IPS-15b (cell line): Measurements from ENCODE around the gene NHLRC2.
"Not testable (repeated sequence)": the region's sequence is repeated elsewhere in the genome, so short reads cannot be mapped to it uniquely, and the experiment has no call there.

Source experiments
- H3K27me3 ChIP-seq: one replicate; pipeline ENCODE4 v1.6.1; 2013; ENCODE audit warnings: low read length; ENCODE audit not compliant: control insufficient read depth, insufficient read depth
- H3K36me3 ChIP-seq: one replicate; pipeline ENCODE4 v1.6.1; 2013; ENCODE audit warnings: low read length; ENCODE audit not compliant: control insufficient read depth, insufficient read depth
- H3K4me1 ChIP-seq: one replicate; pipeline ENCODE4 v1.6.1; 2013; ENCODE audit warnings: mild to moderate bottlenecking, low read length; ENCODE audit not compliant: control insufficient read depth, insufficient read depth
- H3K4me3 ChIP-seq: one replicate; pipeline ENCODE4 v1.5.1; 2013; ENCODE audit warnings: low read depth, low read length
- H3K9ac ChIP-seq: one replicate; pipeline ENCODE4 v1.6.1; 2013; ENCODE audit warnings: low read depth, mild to moderate bottlenecking, low read length
- H3K9me3 ChIP-seq: one replicate; pipeline ENCODE4 v1.6.1; 2013; ENCODE audit warnings: mild to moderate bottlenecking, low read length; ENCODE audit not compliant: control insufficient read depth, insufficient read depth

The NHLRC2 gene

DNA sequence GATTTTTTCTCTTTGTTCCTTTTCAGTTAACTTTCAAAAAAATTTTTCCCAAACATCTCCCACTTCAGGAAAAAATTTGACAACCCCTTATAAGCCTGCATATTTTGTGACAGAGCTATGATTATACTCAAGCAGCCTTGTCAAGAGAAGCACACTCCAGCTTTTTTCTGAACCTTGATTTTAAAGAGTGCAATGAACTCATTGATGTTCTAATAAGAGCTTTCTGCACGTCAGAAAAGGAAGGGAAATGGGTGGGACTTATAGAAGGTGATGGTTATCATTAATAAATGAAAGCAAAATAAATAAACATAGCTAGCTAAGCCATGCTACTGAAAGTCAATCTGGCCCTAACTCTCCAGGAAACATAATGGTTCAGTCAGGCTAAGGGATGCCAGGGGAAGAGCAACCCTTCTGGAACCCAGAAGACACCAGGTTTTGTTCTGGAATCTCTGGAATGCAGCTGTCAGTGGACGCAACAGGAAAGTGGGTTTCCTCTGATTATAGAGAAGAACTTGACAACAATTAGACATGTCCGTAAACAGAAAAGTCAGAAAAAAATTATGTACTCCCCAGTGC is 76.1 kb downstream of the NHLRC2 start:
- H3K9me3 ChIP-seq: no peaks in the 10 kb centered on the region
- no peaks in the 10 kb centered on the region for H3K27me3 ChIP-seq

DNA sequence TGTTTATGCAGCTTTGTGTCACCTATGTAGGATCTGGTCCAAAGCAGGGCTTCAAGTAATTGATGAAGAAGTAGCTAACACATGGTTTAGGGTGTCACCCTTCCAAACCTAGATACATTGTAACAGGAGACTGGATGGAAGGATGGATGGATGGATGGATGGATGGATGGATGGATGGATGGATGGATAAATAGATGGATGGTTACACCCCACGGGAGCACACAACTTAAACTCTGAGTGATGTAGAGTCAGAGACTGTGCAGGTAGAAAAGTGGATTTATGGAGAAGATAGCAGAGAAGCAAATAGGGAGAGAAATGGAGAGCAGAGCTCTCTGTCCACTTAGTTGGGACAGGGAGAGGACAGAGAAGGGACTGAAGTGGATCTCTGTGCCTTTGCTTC is 78.4 kb downstream of the NHLRC2 start:
- Histone ChIP-seq H3K36me3 (no peaks in the 10 kb centered on the region), H3K4me1 (no peaks in the 10 kb centered on the region), H3K4me3 (no peak overlapping the region), H3K9ac (no peak overlapping the region), H3K9me3 (no peaks in the 10 kb centered on the region), H3K27me3 (no peaks in the 10 kb centered on the region)

More for the DNA sequence above, 76.1 kb downstream of the NHLRC2 start:
- Histone ChIP-seq H3K36me3 (no peaks in the 10 kb centered on the region), H3K4me1 (no peaks in the 10 kb centered on the region), H3K9ac (no peak overlapping the region), H3K4me3 (no peak overlapping the region)

DNA sequence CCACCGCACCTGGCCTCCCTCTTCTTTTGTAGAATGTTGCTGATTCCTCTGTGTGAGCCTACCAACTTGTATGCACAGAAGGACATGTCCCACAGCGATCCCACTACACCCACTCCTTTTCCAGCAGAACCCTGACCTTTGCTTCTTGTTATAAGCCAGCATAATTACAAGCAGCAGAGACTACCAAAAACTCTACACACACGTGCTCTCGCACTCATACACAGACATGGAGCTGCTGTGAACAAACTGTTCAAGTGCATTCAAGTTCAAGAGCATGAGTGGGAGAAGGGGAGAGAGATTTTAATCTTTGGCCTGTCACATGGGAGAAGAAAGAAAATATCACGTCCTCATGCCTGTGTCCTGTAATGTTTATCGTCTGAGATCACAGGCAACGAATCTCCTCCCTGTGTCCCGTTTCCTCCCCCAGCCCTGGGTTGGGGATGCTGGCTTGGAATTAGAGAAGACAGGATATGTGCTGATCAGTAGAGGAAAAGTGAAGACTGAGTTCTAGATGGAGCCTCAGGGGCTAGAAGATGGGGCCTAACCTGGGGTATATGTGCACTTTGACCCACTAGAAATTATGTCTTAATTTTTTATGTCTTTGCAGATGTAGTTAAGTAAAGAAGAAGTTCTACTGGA is 79.6 kb downstream of the NHLRC2 start:
- H3K27me3 ChIP-seq: no peaks in the 10 kb centered on the region
- H3K4me1 ChIP-seq: no peaks in the 10 kb centered on the region
- H3K9me3 ChIP-seq: no peaks in the 10 kb centered on the region
- H3K4me3 ChIP-seq: no peak overlapping the region
- H3K9ac ChIP-seq: no peak overlapping the region
- H3K36me3 ChIP-seq: no peaks in the 10 kb centered on the region

DNA sequence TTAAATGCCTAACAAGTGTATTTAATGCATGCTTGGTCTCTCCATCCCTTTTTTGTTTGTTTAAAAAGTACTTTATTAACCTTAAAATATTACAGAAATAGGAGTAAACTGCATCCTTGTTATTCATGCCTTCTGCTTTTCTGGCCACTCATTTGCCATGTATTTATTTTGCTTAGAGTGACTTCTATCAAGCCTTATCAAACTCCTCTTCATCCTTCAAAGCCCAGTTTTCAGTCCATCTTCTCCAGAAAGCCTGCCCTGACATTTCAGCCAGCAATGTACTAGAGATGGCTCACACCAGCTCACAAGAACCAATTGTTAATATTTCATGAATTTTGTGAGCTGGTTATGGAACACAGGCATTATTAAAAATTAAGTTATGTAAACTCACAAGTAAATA is 82.8 kb downstream of the NHLRC2 start:
- no peaks in the 10 kb centered on the region for H3K36me3 ChIP-seq
- no peak overlapping the region for H3K9ac ChIP-seq
- no peaks in the 10 kb centered on the region for H3K4me1 ChIP-seq
- no peak overlapping the region for H3K4me3 ChIP-seq
- no peaks in the 10 kb centered on the region for H3K9me3 ChIP-seq
- no peaks in the 10 kb centered on the region for H3K27me3 ChIP-seq

DNA sequence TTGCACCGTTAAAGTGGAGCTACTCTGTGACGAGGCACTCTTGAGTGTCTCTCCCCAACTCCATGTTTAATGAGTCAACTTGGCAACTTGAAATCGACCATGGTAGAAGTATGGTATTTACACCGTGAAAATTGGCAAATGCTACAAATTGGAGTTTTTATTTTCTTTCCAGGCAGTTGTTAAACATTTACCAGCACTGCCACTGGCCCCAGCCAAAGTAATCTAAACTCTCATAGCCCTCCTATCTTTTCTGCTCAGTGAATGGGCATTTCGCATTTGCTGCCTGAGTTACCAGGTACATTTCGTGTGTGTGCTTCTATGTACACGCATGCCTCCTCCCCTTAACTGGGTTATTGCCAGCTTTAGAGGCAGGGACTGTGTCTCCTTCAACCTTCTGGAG is 83.3 kb downstream of the NHLRC2 start:
- H3K4me3 ChIP-seq: no peak overlapping the region
- no peaks in the 10 kb centered on the region for H3K9me3 ChIP-seq
- H3K4me1 ChIP-seq: no peaks in the 10 kb centered on the region
- H3K36me3 ChIP-seq: no peaks in the 10 kb centered on the region
- H3K27me3 ChIP-seq: no peaks in the 10 kb centered on the region
- H3K9ac ChIP-seq: no peak overlapping the region

DNA sequence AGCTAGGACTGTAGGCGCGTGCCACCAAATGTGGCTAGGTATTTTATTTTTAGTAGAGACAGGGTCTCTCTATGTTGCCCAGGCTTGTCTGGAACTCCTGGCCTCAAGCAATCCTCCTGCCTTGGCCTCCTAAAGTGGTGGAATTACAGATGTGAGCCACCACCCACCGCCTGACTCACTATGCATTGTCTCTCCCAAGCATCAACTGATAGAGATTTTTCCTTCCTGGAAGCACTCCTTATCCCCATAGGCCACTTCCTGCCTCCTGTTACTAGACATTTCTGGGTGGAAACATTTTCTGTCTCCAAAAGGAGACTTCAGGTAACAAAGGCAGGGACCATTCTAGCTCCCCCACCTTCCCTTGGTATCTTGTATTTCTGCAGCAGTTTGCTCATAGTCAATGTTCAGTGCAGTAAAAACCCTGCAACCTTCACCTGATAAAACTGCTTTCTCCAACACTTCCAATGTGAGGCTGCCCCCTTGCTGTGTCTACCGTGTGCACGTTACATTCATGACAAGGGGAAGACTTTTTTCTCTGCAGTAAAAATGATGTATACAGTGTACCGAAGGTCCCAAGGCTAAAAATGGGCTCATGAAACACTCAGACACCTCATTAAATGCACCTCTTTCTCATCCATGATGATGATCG is 84.9 kb downstream of the NHLRC2 start:
- Histone ChIP-seq H3K36me3 (no peaks in the 10 kb centered on the region), H3K4me1 (no peaks in the 10 kb centered on the region), H3K9ac (no peak overlapping the region), H3K4me3 (no peak overlapping the region), H3K9me3 (no peaks in the 10 kb centered on the region), H3K27me3 (no peaks in the 10 kb centered on the region)

DNA sequence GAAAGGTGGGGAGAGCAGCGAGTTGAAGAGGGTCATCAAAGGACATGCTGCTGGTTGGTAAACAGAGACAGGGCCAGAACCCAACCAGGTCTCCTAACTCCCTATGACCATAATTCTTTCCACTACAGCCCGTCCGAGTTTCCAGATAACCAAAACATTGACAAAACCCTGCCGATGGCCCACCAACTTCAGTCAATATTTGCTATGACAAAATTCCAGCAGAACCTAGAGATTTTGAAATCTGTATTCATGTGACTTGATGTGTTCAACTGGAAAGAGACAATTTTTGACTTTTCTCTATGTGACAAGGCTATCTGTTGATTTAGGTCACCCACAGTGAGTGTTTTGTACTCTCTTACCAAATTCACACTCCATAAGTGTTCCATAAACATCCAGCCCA is 86.7 kb downstream of the NHLRC2 start:
- H3K9me3 ChIP-seq: no peaks in the 10 kb centered on the region
- no peak overlapping the region for H3K4me3 ChIP-seq
- no peak overlapping the region for H3K9ac ChIP-seq
- H3K36me3 ChIP-seq: no peaks in the 10 kb centered on the region
- no peaks in the 10 kb centered on the region for H3K4me1 ChIP-seq
- H3K27me3 ChIP-seq: no peaks in the 10 kb centered on the region

DNA sequence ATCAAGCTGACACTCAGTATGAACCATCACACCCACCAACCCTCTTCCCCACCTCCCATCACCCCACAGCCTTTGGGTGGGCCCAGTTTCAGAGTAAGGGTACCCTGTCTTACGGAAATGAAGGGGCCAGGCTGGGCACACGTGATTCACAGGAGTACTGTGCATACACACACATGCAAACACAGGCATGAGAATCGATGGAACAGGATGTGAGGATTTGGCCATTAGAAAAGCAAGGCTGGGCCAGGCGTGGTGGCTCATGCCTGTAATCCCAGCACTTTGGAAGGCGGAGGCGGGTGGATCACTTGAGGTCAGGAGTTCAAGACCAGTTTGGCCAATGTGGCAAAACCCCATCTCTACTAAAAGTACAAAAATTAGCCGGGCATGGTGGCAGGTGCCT is 88.7 kb downstream of the NHLRC2 start:
- not testable (repeated sequence) for H3K36me3 ChIP-seq, H3K4me3 ChIP-seq, H3K27me3 ChIP-seq, H3K4me1 ChIP-seq, H3K9ac ChIP-seq, H3K9me3 ChIP-seq

DNA sequence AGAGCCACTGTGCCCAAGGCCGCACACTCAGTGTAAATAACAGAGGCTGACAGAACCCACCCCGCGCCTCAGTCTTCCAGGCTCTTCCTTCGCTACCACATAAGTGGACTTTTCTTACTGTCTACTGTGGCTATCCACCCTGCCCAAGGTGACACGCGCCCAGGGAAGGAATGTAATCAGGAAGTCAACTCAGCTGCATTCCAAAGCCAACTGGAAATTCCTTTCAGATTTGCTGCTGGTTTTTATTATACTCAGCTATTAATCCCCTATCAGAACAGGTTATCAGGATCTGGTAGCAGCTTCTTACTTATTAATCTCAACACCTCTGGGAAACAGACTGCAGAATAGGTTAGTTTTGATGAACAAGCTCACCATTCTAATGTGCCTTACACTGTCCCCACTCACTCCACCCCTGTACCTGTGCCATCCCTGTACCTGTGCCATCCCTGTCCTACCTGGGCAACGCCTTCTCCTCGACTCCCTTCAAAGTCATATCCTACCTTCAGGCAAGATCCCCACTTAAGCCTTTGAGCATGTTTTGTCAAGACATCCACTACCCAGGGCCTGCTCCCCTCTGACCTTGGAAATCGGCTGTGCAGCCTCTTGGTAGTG is 90.7 kb downstream of the NHLRC2 start:
- Histone ChIP-seq H3K4me3 (no peak overlapping the region), H3K27me3 (no peaks in the 10 kb centered on the region), H3K36me3 (no peaks in the 10 kb centered on the region), H3K9me3 (no peaks in the 10 kb centered on the region), H3K9ac (no peak overlapping the region), H3K4me1 (no peaks in the 10 kb centered on the region)

DNA sequence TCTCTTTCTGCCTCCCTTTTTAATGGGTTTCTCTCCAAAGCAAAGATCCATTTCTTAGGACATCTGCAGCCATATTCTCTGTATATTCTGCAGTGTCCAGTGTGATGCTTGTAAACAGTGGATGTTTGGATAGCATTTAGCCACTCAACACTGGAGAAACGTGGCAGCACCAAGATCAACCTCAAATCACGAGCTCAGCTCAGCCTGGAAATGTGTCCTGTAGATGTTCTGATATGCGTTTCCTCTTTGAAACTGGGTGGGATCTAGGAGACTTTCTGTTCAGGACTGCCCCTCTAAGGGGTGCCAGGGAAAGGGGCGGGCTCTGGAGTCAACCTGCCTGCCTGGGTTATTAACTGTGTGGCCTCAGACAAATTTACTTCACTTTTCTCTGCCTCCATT is 91.2 kb downstream of the NHLRC2 start:
- H3K4me1 ChIP-seq: no peaks in the 10 kb centered on the region
- H3K4me3 ChIP-seq: no peak overlapping the region
- no peaks in the 10 kb centered on the region for H3K9me3 ChIP-seq
- no peaks in the 10 kb centered on the region for H3K36me3 ChIP-seq
- no peak overlapping the region for H3K9ac ChIP-seq
- H3K27me3 ChIP-seq: no peaks in the 10 kb centered on the region

DNA sequence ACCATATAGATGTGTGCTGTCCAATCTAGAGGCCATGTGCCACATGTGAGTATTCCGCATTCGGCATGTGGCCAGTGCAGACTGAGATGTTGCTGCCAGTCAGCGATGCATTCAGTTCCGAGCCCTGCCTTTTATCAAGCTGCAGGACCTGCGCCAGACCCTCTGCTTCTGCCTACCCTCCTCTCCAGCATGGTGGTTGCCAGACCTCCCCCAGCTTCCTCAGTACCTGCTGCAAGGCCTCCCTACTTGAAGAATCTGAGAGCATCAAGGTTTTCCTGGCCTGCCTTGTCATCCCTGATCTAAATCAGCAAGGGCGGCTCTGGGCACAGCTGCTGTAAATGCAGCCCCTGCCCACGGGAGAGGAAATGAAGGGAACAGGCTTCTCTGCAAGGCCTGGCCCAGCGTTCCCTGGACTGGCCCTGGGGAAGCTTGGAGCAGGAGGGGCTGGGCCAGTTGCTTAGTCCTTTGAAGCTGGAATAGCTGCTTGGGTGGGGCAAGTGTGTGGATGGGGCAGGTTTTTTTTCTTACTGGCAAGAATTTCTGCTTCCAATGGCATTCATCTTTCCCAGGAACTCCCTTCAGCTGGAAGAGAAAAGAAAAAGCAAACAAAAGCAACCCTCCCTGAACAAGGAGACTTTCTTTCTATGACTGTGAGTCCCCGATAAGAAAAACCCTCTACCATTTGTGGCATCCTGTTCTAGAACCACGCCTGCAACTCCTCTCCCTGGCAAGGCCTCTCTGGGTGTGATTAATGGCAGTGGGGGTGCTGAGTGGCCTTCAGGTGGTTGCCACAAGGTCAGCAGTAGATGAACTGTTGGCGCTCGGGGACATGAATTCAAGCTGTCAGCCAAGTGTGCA is 93.0 kb downstream of the NHLRC2 start:
- Histone ChIP-seq H3K9ac (no peak overlapping the region), H3K36me3 (no peaks in the 10 kb centered on the region), H3K27me3 (no peaks in the 10 kb centered on the region), H3K9me3 (no peaks in the 10 kb centered on the region), H3K4me1 (no peaks in the 10 kb centered on the region), H3K4me3 (no peak overlapping the region)
